Endothelial cell (in vitro differentiated cells): Measurements from ENCODE around the gene BTLA. TPM values are rescaled to one million over a fixed set of nuclear protein-coding genes. Genes with fewer than 3 reads are reported as not detected.

Experiments used
- DNase-seq: peaks from one replicate; pipeline ENCODE4 v3.0.0; 2021; ENCODE audit warnings: low spot score
- H3K27ac Mint-ChIP-seq: one replicate; pipeline ENCODE4 v1.8.0; 2021; ENCODE audit warnings: mixed read lengths, inconsistent platforms; ENCODE audit not compliant: unreplicated experiment
- H3K27me3 Mint-ChIP-seq: one replicate; pipeline ENCODE4 v1.8.0; 2021; ENCODE audit warnings: mild to moderate bottlenecking, moderate library complexity, mixed read lengths, inconsistent platforms; ENCODE audit not compliant: unreplicated experiment
- H3K36me3 Mint-ChIP-seq: one replicate; pipeline ENCODE4 v1.8.0; 2021; ENCODE audit warnings: mild to moderate bottlenecking, low read depth, mixed read lengths, inconsistent platforms; ENCODE audit not compliant: unreplicated experiment
- H3K4me1 Mint-ChIP-seq: one replicate; pipeline ENCODE4 v1.8.0; 2021; ENCODE audit warnings: mild to moderate bottlenecking, mixed read lengths, inconsistent platforms; ENCODE audit not compliant: unreplicated experiment
- H3K4me3 Mint-ChIP-seq: one replicate; pipeline ENCODE4 v1.8.0; 2021; ENCODE audit warnings: mild to moderate bottlenecking, mixed read lengths, inconsistent platforms; ENCODE audit not compliant: unreplicated experiment
- H3K9me3 Mint-ChIP-seq: one replicate; pipeline ENCODE4 v1.8.0; 2021; ENCODE audit warnings: mixed read lengths, inconsistent platforms; ENCODE audit not compliant: unreplicated experiment
- CTCF ChIP-seq: fragments of 200-600 bp; sonication (generic); IDR thresholded peaks from one replicate; pipeline ENCODE4 v1.5.0; 2021; ENCODE audit warnings: antibody characterized with exemption; ENCODE audit not compliant: unreplicated experiment
- total RNA-seq: library from RNA; stranded (reverse); fragmentation: NEBNext Ultra II Directional; extraction: Animal tissue kit (Norgen Biotek cat#: 25700); gene quantifications from one replicate; pipeline ENCODE4 v1.2.1, GENCODE V29; 2021; ENCODE audit not compliant: unreplicated experiment

BTLA gene
- total RNA-seq, 1 donor from 2014 or later = not detected

DNA sequence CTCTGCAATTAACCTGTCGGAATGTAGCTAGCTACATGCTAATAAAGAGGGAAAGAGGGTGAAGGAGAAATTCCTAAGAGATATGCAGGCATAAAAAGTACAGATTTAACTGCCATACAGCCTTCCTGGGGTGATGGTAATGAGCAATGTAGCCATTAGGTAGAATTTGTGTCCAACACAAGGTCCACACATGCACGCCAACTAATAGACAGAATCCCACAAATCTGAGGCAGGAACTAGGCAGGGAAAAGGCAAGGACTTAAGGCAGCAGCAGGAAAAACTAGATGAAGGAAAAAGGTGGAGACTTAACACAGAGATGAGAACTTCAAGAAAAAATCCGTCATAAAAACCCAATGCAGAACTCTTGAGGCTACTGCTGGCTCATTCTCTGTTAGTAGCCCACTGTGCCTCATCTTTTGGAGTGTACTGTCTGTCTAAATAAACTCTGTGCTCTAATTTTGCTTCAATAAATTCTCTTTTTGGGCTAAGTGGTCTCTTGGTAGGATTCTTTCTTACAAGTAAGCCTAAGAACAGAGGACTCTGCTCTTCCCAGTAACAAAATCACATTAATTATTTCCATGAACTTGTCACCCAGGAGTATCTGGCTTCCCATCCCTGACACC lies 81.5 kb downstream of the BTLA start:
- peaks cover 5% of the 10 kb centered on the region for H3K27me3 Mint-ChIP-seq
- H3K9me3 Mint-ChIP-seq = no peaks in the 10 kb centered on the region
- DNase-seq = no peak
- peaks cover 26% of the 10 kb centered on the region for H3K4me1 Mint-ChIP-seq
- H3K27ac Mint-ChIP-seq = no peak overlapping the region
- TF ChIP-seq CTCF = no peak
- no peaks in the 10 kb centered on the region for H3K36me3 Mint-ChIP-seq
- H3K4me3 Mint-ChIP-seq = no peak overlapping the region

DNA sequence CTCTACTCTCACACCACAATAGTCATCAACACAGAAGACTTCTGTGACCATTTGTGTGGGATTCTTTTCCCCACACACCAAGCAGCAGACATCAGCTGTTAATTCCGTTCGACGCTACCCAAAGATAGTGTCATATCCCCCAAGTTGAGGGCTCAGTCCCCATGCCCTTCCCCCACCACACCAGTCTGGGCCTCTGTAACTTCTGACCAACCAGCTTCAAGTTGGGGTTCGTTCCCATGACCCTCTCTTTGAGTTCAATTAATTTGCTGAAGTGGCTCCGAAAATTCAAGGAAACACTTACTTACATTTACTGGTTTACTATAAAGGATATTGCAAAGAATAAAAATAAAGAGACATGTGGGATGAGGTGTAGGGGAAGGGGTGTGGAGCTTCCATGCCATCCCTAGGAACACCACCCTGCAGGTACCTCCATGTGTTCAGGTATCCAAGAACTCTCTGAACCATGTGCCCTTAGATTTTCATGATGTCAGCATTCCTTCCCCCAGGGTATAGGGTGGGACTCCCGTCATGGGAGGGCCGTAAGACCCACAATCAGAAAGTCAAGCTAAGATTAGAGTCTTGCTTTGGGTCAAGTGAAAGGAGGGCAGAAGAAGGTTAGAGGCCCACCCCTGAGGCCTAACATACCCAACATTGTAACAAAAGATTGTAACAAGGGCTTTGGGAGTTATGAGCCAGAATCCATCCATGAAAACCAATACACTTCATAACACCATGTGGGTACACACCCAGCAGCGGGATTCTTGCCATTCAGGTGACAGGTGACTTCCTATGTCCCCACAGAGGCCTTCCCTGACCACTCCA lies 82.7 kb downstream of the BTLA start:
- no peak for TF ChIP-seq CTCF
- DNase-seq = no peak
- H3K27ac Mint-ChIP-seq = no peak overlapping the region
- no peaks in the 10 kb centered on the region for H3K27me3 Mint-ChIP-seq
- H3K9me3 Mint-ChIP-seq = no peaks in the 10 kb centered on the region
- H3K4me1 Mint-ChIP-seq = peaks cover 22% of the 10 kb centered on the region
- no peak overlapping the region for H3K4me3 Mint-ChIP-seq
- H3K36me3 Mint-ChIP-seq = no peaks in the 10 kb centered on the region

DNA sequence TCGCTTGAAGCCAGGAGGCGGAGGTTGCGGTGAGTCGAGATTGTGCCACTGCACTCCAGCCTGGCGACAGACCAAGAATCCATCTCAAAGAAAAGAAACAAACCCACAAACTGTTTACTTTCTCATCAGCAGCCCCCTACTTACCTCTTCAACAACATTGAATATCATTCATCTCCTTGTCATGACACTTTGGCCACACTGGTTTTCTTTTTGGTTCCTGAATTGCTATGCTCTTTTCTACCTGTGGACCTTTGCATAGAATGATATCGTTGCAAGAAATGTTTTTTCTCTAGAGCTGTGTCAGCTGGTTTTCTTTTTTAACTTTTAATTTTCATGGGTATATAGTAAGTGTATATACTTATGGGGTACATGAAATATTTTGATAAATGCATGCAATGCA lies 83.9 kb downstream of the BTLA start:
- Mint-ChIP-seq H3K27me3 (no peaks in the 10 kb centered on the region), H3K27ac (no peak overlapping the region), H3K9me3 (no peaks in the 10 kb centered on the region)

More for the DNA sequence above, 83.9 kb downstream of the BTLA start:
- TF ChIP-seq CTCF = no peak
- H3K4me1 Mint-ChIP-seq = peaks cover 14% of the 10 kb centered on the region
- DNase-seq = no peak
- H3K4me3 Mint-ChIP-seq = no peak overlapping the region
- H3K36me3 Mint-ChIP-seq = no peaks in the 10 kb centered on the region

Other genes with a start within 250 kb of the BTLA start
- 0.13 TPM for gene SLC9C1, start 205.3 kb downstream of the BTLA start, total RNA-seq
- 30.9 TPM for gene CD200, start 166.3 kb downstream of the BTLA start, total RNA-seq
- 46.3 TPM for gene ATG3, start 62.5 kb upstream of the BTLA start, total RNA-seq
- gene SLC35A5, start 62.6 kb upstream of the BTLA start, total RNA-seq = 30.0 TPM
- 3.7 TPM for gene CCDC80, start 141.7 kb upstream of the BTLA start, total RNA-seq